Measurements from ENCODE around the gene PRIMA1.

- TF ChIP-seq, protein P1, sequence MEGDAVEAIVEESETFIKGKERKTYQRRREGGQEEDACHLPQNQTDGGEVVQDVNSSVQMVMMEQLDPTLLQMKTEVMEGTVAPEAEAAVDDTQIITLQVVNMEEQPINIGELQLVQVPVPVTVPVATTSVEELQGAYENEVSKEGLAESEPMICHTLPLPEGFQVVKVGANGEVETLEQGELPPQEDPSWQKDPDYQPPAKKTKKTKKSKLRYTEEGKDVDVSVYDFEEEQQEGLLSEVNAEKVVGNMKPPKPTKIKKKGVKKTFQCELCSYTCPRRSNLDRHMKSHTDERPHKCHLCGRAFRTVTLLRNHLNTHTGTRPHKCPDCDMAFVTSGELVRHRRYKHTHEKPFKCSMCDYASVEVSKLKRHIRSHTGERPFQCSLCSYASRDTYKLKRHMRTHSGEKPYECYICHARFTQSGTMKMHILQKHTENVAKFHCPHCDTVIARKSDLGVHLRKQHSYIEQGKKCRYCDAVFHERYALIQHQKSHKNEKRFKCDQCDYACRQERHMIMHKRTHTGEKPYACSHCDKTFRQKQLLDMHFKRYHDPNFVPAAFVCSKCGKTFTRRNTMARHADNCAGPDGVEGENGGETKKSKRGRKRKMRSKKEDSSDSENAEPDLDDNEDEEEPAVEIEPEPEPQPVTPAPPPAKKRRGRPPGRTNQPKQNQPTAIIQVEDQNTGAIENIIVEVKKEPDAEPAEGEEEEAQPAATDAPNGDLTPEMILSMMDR (IDR thresholded peaks at IDR 0.05), result no peak
- TF ChIP-seq POLR2A (IDR thresholded peaks at IDR 0.05), result no peak
Measured at GRCh38 chr14:93727039-93727740, 61.1 kb downstream of the PRIMA1 start.

All from testis (tissue), 2 donors.